SK-N-SH treated with all-trans-retinoic acid at 6 μM for 48 hours (cell line): Measurements from ENCODE around the gene SPC25.

Experiments
- GLIS3 ChIP-seq: fragments of 250-450 bp; sonication (Bioruptor Pico); IDR thresholded peaks from 2 replicates; pipeline ENCODE4 v1.5.0; 2020; ENCODE audit warnings: mild to moderate bottlenecking, moderate library complexity
- RARB ChIP-seq: fragments of 250-450 bp; sonication (Bioruptor Pico); IDR thresholded peaks from 2 replicates; pipeline ENCODE4 v1.8.0; 2021; ENCODE audit warnings: mild to moderate bottlenecking, moderate library complexity
- TOX ChIP-seq: fragments of 250-450 bp; sonication (Bioruptor Pico); IDR thresholded peaks from 2 replicates; pipeline ENCODE4 v1.8.0; 2021; ENCODE audit warnings: mild to moderate bottlenecking, moderate library complexity, borderline replicate concordance
- ZFP3 ChIP-seq: fragments of 250-450 bp; sonication (Bioruptor Pico); IDR thresholded peaks from 2 replicates; pipeline ENCODE4 v1.5.0; 2020; ENCODE audit warnings: mild to moderate bottlenecking, moderate library complexity
- TF ChIP-seq, protein P1 (sequence below): fragments of 250-450 bp; sonication (Bioruptor Pico); IDR thresholded peaks from 2 replicates; pipeline ENCODE4 v1.5.1; 2020; ENCODE audit warnings: low read depth, mild to moderate bottlenecking, moderate library complexity

DNA sequence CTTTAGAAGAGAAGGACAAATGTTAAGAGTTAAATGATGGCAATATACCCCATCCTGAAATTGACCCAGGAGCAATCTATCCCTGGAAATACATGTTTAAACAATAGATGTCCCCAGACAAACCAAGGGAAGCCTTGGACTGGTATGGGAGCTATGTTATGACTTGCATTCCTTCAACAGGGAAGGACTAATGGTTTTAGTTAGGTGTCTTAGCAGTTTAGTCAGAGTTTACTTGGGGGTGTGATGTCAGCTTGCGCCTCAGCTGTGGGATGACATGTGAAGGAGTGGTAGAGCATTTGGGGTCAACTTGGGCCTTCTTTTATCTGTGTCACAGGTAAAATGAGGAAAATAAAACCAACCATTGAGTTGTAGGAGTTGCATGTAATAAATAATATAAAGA is 36.8 kb downstream of the SPC25 start:
- TF ChIP-seq ZFP3 (no peak), GLIS3 (no peak), TOX (no peak), RARB (CRISPR knock-in tag) (no peak)
- TF ChIP-seq, protein P1, sequence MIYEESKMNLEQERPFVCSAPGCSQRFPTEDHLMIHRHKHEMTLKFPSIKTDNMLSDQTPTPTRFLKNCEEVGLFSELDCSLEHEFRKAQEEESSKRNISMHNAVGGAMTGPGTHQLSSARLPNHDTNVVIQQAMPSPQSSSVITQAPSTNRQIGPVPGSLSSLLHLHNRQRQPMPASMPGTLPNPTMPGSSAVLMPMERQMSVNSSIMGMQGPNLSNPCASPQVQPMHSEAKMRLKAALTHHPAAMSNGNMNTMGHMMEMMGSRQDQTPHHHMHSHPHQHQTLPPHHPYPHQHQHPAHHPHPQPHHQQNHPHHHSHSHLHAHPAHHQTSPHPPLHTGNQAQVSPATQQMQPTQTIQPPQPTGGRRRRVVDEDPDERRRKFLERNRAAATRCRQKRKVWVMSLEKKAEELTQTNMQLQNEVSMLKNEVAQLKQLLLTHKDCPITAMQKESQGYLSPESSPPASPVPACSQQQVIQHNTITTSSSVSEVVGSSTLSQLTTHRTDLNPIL (CRISPR knock-in tag): no peak
